ENCODE results near the gene PRDX5.
A peak's percentile ranks its signal among the peaks of the same experiment; 100 is the strongest.

PRDX5 gene

DNA sequence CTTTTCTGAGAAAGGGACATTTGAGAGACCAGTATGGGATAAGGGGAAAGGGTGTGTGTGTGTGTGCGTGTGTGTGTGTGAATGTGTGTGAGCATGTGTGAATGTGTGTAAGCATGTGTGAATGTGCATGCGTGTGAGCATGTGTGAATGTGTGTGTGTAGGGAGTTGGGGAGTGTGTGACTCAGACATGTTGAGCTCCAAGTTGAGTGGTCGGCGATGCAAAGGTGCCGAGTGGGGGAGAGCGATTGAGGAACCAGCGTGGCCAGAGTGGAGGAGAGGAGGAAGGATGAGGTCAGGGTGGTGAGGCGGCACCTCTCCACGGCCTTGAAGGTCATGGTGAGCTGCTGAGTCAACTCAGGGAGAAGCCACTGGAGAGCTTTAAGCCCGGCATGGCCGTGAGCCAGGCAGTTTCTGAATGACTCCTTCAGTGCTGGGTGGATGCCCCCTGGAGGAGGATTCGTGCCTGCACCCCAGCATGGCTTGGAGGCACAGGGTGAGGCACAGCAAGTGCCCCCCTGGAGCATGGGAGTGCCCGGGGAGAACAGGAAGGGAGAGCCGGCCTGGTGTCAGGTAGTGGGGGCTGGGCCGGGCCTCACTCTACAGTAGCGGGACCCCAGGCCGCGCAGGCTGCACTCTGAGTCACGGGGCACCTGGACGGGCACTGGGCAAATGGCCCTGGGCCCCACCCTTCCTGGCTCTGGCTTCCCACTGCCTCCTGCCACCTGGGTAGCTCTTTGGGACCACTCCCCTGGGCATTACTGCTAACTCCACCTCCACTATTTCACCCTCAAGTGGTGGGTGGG, 13.8 kb downstream of the PRDX5 start:
- H3F3A ChIP-seq (ENCODE audit: low read depth) = no peaks in the 10 kb centered on the region
- no peaks in the 10 kb centered on the region for H3K9me3 ChIP-seq (ENCODE audit: insufficient read depth, low read depth, low read length)
- H3K4me1 ChIP-seq (ENCODE audit: insufficient read depth, low read length, poor library complexity, severe bottlenecking) = no peaks in the 10 kb centered on the region
- no peak overlapping the region for H3K4me3 ChIP-seq (ENCODE audit: low read length, poor library complexity, severe bottlenecking)
- no peaks in the 10 kb centered on the region for H3K36me3 ChIP-seq (ENCODE audit: insufficient read depth, low read length)
- H3K27me3 ChIP-seq (ENCODE audit: insufficient read depth, low read length, poor library complexity, severe bottlenecking) = no peaks in the 10 kb centered on the region
- H3K79me2 ChIP-seq (ENCODE audit: insufficient read depth, low read length) = no peaks in the 10 kb centered on the region
- H3K4me2 ChIP-seq (ENCODE audit: low read depth, low read length, poor library complexity, severe bottlenecking) = no peak overlapping the region
- H3K9ac ChIP-seq (ENCODE audit: low read depth, low read length, poor library complexity, severe bottlenecking) = peak overlapping the region; percentile 5
- H4K20me1 ChIP-seq (ENCODE audit: insufficient read depth, low read length, poor library complexity, severe bottlenecking) = no peaks in the 10 kb centered on the region
- H2AFZ ChIP-seq (ENCODE audit: low read length) = no peak overlapping the region
- no peak for TF ChIP-seq EZH2phosphoT487 (IDR thresholded peaks at IDR 0.05; ENCODE audit: borderline replicate concordance)
- TF ChIP-seq, protein P1, sequence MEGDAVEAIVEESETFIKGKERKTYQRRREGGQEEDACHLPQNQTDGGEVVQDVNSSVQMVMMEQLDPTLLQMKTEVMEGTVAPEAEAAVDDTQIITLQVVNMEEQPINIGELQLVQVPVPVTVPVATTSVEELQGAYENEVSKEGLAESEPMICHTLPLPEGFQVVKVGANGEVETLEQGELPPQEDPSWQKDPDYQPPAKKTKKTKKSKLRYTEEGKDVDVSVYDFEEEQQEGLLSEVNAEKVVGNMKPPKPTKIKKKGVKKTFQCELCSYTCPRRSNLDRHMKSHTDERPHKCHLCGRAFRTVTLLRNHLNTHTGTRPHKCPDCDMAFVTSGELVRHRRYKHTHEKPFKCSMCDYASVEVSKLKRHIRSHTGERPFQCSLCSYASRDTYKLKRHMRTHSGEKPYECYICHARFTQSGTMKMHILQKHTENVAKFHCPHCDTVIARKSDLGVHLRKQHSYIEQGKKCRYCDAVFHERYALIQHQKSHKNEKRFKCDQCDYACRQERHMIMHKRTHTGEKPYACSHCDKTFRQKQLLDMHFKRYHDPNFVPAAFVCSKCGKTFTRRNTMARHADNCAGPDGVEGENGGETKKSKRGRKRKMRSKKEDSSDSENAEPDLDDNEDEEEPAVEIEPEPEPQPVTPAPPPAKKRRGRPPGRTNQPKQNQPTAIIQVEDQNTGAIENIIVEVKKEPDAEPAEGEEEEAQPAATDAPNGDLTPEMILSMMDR (conservative IDR thresholded peaks at IDR 0.05; ENCODE audit: low read length) = peak; percentile 64
- H3K9me2 ChIP-seq (replicated peaks; ENCODE audit: low read depth, low read length) = no peaks in the 10 kb centered on the region

DNA sequence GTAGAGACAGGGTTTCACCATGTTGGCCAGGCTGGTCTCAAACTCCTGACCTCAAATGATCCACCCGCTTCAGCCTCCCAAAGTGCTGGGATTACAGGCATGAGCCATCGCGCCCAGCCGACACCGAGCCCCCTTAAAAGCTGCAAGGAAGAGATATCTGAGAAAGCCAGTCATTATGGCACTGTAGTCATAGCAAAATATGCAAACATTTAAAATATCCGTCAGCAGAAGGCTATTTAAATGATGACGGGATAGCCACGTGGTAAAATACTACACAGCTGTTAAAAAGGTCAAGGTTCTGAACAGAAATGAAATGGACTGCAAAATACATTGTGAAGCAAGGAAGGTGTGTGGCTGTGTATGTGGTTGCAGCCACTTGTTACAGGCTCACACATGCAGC, 15.6 kb downstream of the PRDX5 start:
- H3K9me2 ChIP-seq (replicated peaks; ENCODE audit: low read depth, low read length) = no peaks in the 10 kb centered on the region
- no peaks in the 10 kb centered on the region for H4K20me1 ChIP-seq (ENCODE audit: insufficient read depth, low read length, poor library complexity, severe bottlenecking)
- H2AFZ ChIP-seq (ENCODE audit: low read length) = no peak overlapping the region
- H3K79me2 ChIP-seq (ENCODE audit: insufficient read depth, low read length) = no peaks in the 10 kb centered on the region
- H3K4me2 ChIP-seq (ENCODE audit: low read depth, low read length, poor library complexity, severe bottlenecking) = no peak overlapping the region
- no peak overlapping the region for H3K4me3 ChIP-seq (ENCODE audit: low read length, poor library complexity, severe bottlenecking)
- H3K9me3 ChIP-seq (ENCODE audit: insufficient read depth, low read depth, low read length) = no peaks in the 10 kb centered on the region
- no peaks in the 10 kb centered on the region for H3K36me3 ChIP-seq (ENCODE audit: insufficient read depth, low read length)
- no peaks in the 10 kb centered on the region for H3K4me1 ChIP-seq (ENCODE audit: insufficient read depth, low read length, poor library complexity, severe bottlenecking)
- no peak for TF ChIP-seq EZH2phosphoT487 (IDR thresholded peaks at IDR 0.05; ENCODE audit: borderline replicate concordance)
- TF ChIP-seq, protein P1 (conservative IDR thresholded peaks at IDR 0.05; ENCODE audit: low read length) = no peak
- no peak overlapping the region for H3K9ac ChIP-seq (ENCODE audit: low read depth, low read length, poor library complexity, severe bottlenecking)
- no peaks in the 10 kb centered on the region for H3F3A ChIP-seq (ENCODE audit: low read depth)
- H3K27me3 ChIP-seq (ENCODE audit: insufficient read depth, low read length, poor library complexity, severe bottlenecking) = no peaks in the 10 kb centered on the region

DNA sequence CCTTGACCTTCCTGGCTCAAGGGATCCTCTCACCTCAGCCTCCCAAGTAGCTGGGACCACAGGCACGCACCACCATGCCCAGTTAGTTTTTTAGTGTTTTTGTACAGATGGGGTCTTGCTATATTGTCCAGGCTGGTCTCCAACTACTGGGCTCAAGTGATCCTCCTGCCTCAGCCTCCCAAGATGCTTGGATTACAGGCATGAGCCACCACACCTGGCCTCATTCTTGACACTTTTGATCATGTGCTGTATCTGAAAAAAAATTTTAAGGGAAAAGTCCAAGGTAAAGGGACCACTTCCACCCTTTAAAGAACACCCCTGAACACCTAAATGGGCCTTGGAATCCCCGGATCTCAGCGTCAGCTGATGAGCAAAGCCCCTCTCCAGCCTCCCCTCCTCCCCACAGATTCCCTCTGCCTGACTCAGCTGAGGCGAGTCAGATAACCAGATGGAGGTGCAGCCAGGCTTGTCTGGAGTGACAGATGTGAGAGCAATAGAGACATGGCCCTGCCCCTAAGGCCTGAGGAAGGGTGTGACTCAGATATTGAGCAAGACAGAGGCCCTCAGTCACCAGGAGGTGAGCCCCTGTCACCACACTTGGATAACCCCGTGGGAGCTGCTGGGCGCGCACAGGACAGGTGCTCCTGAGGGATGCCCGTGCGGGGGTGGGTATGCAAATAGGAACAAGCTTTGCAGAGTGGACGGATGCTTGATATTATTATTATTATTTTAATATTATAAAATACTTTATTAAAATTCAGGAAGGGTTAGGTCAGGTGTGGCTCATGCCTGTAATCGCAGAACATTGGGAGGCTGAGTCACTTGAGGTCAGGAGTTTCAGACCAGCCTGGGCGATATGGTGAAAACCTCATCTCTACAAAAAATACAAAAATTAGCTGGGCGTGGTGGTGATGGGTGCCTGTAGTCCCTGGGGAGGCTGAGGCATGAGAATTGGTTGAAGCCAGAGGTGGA, 17.1 kb downstream of the PRDX5 start:
- H3K4me3 ChIP-seq (ENCODE audit: low read length, poor library complexity, severe bottlenecking) = no peak overlapping the region
- no peaks in the 10 kb centered on the region for H3K9me3 ChIP-seq (ENCODE audit: insufficient read depth, low read depth, low read length)
- peaks cover 10% of the 10 kb centered on the region for H3K4me1 ChIP-seq (ENCODE audit: insufficient read depth, low read length, poor library complexity, severe bottlenecking)
- H3K9ac ChIP-seq (ENCODE audit: low read depth, low read length, poor library complexity, severe bottlenecking) = no peak overlapping the region
- H3F3A ChIP-seq (ENCODE audit: low read depth) = no peaks in the 10 kb centered on the region
- H3K9me2 ChIP-seq (replicated peaks; ENCODE audit: low read depth, low read length) = no peaks in the 10 kb centered on the region
- no peaks in the 10 kb centered on the region for H3K27me3 ChIP-seq (ENCODE audit: insufficient read depth, low read length, poor library complexity, severe bottlenecking)
- H4K20me1 ChIP-seq (ENCODE audit: insufficient read depth, low read length, poor library complexity, severe bottlenecking) = no peaks in the 10 kb centered on the region
- H3K36me3 ChIP-seq (ENCODE audit: insufficient read depth, low read length) = no peaks in the 10 kb centered on the region
- no peak for TF ChIP-seq EZH2phosphoT487 (IDR thresholded peaks at IDR 0.05; ENCODE audit: borderline replicate concordance)
- TF ChIP-seq, protein P1 (conservative IDR thresholded peaks at IDR 0.05; ENCODE audit: low read length) = no peak
- no peak overlapping the region for H2AFZ ChIP-seq (ENCODE audit: low read length)
- H3K79me2 ChIP-seq (ENCODE audit: insufficient read depth, low read length) = peaks cover 11% of the 10 kb centered on the region; the same call in 1 of the 2 replicates
- H3K4me2 ChIP-seq (ENCODE audit: low read depth, low read length, poor library complexity, severe bottlenecking) = no peak overlapping the region
